ENCODE data around the gene CAMK2D.
"Not testable (repeated sequence)": the region's sequence is repeated elsewhere in the genome, so short reads cannot be mapped to it uniquely, and the experiment has no call there.

Gene CAMK2D

DNA sequence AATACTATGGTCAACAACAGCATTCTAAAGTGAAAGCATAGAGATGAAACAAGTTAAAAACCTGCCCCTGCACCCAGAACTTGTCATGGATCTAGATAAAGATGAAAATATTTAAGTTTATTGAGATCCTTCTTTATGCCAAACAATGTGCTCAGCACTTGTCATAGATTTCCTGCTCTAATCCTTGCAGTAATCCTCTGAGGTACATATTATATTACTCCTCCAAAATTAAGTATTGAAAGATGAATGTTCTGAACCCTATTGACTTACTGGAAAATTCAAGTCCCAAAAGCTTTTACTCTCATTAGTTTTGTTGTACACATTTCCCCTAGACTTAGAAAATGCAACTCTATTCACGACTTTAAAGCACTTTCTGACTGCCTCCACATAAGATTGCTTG lies 35.6 kb downstream of the CAMK2D start:
- H3K9ac ChIP-seq (ENCODE audit: low read depth, low read length): no peak overlapping the region
- no peaks in the 10 kb centered on the region for H3K9me3 ChIP-seq (ENCODE audit: control insufficient read depth, insufficient read depth, low read length)
- H3K36me3 ChIP-seq (ENCODE audit: control insufficient read depth, insufficient read depth, low read length): no peaks in the 10 kb centered on the region
- no peak overlapping the region for H3K4me3 ChIP-seq (ENCODE audit: low read depth, low read length)
- H3K4me1 ChIP-seq (ENCODE audit: control insufficient read depth, insufficient read depth, low read length): no peaks in the 10 kb centered on the region
- no peaks in the 10 kb centered on the region for H3K27me3 ChIP-seq (ENCODE audit: control insufficient read depth, insufficient read depth, low read length)

DNA sequence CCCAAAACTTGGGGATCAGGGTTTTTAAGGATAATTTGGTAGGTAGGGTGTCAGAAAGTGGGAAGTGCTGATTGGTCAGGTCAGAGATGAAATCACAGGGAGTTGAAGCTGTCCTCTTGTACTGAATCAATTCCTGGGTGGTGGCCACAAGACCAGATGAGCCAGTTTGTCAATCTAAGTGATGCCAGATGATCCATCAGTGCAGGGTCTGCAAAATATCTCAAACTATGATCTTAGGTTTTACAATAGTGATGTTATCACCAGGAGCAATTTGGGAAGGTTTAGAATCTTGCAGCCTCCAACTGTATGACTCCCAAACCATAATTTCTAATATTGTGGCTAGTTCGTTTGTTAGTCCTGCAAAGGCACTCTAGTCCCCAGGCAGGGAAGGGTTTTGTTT lies 43.3 kb downstream of the CAMK2D start:
- Histone ChIP-seq H3K36me3 (ENCODE audit: control insufficient read depth, insufficient read depth, low read length) (no peaks in the 10 kb centered on the region), H3K9ac (ENCODE audit: low read depth, low read length) (no peak overlapping the region), H3K4me1 (ENCODE audit: control insufficient read depth, insufficient read depth, low read length) (no peaks in the 10 kb centered on the region), H3K4me3 (ENCODE audit: low read depth, low read length) (no peak overlapping the region), H3K9me3 (ENCODE audit: control insufficient read depth, insufficient read depth, low read length) (no peaks in the 10 kb centered on the region), H3K27me3 (ENCODE audit: control insufficient read depth, insufficient read depth, low read length) (no peaks in the 10 kb centered on the region)

DNA sequence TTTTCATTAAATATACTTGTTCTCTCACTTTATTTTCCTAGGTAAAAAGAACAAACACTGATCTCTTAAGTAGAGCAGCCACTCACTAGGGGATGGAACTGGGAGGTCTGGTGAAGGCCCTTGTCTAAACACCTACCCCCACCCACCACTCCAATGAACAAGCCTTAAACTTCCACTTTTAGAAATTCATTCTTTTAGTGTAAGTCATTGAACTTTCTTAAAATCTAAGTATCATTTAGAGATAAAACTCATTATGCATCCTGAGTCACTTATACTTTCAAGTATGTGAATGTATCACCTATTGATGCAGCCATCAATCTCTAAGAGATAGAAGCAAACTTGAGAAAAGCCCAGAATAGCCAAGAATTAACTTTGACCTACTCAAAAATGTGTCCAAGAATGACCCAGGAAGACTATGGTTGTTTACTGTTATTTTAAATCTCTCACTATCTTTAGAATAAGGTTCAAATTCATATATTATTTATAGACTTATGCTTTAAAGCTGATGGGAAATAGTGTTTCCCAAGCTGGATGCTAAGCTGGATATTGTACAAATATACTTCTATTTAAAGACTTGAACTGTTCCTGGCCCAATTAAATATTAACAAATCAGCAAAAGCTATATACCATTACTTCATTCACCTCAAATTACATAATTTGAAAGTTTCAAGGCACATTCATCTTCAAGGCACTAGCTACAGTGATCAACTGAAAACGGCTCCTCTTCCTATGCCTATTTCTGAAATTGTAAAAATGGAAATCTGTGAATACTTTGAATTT lies 49.5 kb downstream of the CAMK2D start:
- Histone ChIP-seq H3K27me3 (ENCODE audit: control insufficient read depth, insufficient read depth, low read length) (no peaks in the 10 kb centered on the region), H3K36me3 (ENCODE audit: control insufficient read depth, insufficient read depth, low read length) (no peaks in the 10 kb centered on the region), H3K9ac (ENCODE audit: low read depth, low read length) (no peak overlapping the region), H3K9me3 (ENCODE audit: control insufficient read depth, insufficient read depth, low read length) (no peaks in the 10 kb centered on the region), H3K4me3 (ENCODE audit: low read depth, low read length) (no peak overlapping the region), H3K4me1 (ENCODE audit: control insufficient read depth, insufficient read depth, low read length) (no peaks in the 10 kb centered on the region)

DNA sequence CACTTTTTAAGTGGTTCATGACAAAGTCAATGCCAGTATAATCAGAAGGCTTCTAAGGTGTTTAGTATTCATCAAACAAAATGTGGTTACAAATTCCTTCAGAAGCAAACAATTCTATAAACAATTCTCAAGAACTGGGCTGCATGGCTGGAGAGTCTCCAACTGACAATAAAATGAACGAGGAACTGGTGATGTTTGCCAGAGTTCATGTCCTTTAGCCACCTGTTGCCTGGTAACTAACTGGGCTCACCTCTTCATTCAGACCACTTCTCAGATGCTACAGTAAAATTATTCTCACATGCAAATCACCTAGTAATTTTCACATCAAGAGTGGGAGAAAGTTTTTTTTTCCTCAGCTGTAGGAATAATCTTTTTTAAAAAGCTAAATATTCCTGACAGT lies 53.3 kb downstream of the CAMK2D start:
- no peaks in the 10 kb centered on the region for H3K27me3 ChIP-seq (ENCODE audit: control insufficient read depth, insufficient read depth, low read length)
- H3K36me3 ChIP-seq (ENCODE audit: control insufficient read depth, insufficient read depth, low read length): no peaks in the 10 kb centered on the region
- no peaks in the 10 kb centered on the region for H3K4me1 ChIP-seq (ENCODE audit: control insufficient read depth, insufficient read depth, low read length)

DNA sequence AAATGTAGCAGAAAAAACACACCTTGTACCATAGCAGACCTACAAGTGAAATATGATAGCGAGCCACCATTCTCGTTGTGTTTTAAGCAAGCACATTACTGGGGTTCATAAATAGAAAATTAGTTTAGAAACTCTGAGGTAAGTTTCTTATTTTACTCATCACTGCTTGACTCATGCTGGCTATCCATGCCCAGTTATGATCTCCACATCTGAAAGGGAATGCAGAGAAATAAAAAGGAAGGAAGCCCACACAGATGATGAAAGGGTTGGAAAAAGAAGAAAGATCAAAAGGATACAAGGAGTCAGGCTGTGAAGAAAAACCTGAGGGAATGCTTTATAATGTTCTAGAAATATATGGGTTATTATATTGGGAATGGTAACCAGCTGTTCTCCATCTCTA lies 54.5 kb downstream of the CAMK2D start:
- no peaks in the 10 kb centered on the region for H3K4me1 ChIP-seq (ENCODE audit: control insufficient read depth, insufficient read depth, low read length)
- H3K4me3 ChIP-seq (ENCODE audit: low read depth, low read length): no peak overlapping the region
- no peaks in the 10 kb centered on the region for H3K36me3 ChIP-seq (ENCODE audit: control insufficient read depth, insufficient read depth, low read length)
- no peaks in the 10 kb centered on the region for H3K9me3 ChIP-seq (ENCODE audit: control insufficient read depth, insufficient read depth, low read length)
- H3K9ac ChIP-seq (ENCODE audit: low read depth, low read length): no peak overlapping the region
- H3K27me3 ChIP-seq (ENCODE audit: control insufficient read depth, insufficient read depth, low read length): no peaks in the 10 kb centered on the region

More for the DNA sequence above, 53.3 kb downstream of the CAMK2D start:
- no peak overlapping the region for H3K4me3 ChIP-seq (ENCODE audit: low read depth, low read length)
- no peak overlapping the region for H3K9ac ChIP-seq (ENCODE audit: low read depth, low read length)
- no peaks in the 10 kb centered on the region for H3K9me3 ChIP-seq (ENCODE audit: control insufficient read depth, insufficient read depth, low read length)

DNA sequence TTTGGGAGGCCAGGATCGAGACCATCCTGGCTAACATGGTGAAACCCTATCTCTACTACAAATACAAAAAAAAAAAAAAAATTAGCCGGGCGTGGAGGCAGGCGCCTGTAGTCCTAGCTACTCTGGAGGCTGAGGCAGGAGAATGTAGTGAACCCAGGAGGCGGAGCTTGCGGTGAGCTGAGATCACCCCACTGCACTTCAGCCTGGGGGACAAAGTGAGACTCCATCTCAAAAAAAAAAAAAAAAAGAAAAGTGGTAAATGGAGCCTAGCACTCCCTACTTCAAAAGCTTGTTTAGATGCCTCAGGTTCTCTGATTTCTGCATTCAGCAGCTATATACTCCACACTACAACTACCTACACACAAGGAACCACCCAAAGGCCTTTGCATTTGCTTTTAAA lies 56.4 kb downstream of the CAMK2D start:
- not testable (repeated sequence) for H3K9ac ChIP-seq (ENCODE audit: low read depth, low read length); H3K9me3 ChIP-seq (ENCODE audit: control insufficient read depth, insufficient read depth, low read length); H3K27me3 ChIP-seq (ENCODE audit: control insufficient read depth, insufficient read depth, low read length); H3K36me3 ChIP-seq (ENCODE audit: control insufficient read depth, insufficient read depth, low read length); H3K4me1 ChIP-seq (ENCODE audit: control insufficient read depth, insufficient read depth, low read length); H3K4me3 ChIP-seq (ENCODE audit: low read depth, low read length)

DNA sequence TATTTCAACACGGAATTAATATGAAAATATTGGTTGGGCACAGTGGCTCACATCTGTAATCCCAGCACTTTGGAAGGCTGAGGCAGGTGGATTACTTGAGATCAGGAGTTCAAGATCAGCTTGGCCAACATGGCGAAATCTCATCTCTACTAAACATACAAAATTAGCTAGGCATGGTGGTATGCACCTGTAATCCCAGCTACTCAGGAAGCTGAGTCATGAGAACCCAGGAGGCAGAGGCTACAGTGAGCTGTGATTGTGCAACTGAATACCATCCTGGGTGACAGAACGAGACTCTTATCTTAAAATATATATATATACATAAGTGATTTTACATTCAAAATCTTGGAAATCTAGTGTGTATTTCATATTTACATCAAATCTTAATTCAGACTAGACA lies 58.9 kb downstream of the CAMK2D start:
- H3K4me1 ChIP-seq (ENCODE audit: control insufficient read depth, insufficient read depth, low read length); H3K4me3 ChIP-seq (ENCODE audit: low read depth, low read length); H3K9ac ChIP-seq (ENCODE audit: low read depth, low read length); H3K27me3 ChIP-seq (ENCODE audit: control insufficient read depth, insufficient read depth, low read length); H3K36me3 ChIP-seq (ENCODE audit: control insufficient read depth, insufficient read depth, low read length); H3K9me3 ChIP-seq (ENCODE audit: control insufficient read depth, insufficient read depth, low read length): not testable (repeated sequence)

DNA sequence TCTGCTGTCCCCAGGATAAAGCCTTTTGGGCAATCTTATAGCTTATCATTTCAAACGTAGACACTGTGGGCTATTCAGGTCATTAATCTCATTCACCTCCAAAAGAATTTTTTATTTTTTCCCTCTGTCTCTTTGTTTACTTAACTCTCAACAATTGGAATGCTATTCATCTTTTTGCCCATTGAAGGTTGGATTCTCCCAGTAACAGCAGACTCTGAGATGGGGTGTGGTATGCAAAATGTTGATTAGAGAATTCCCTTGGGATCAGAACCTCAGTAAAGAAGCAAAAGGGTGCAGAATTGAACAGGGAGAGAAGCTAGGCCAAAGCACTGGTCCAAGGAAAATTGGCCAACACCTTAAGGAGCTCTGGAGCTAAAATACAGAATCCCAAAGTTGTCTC lies 60.4 kb downstream of the CAMK2D start:
- Histone ChIP-seq H3K4me1 (ENCODE audit: control insufficient read depth, insufficient read depth, low read length) (peaks cover 4% of the 10 kb centered on the region), H3K27me3 (ENCODE audit: control insufficient read depth, insufficient read depth, low read length) (no peaks in the 10 kb centered on the region), H3K9ac (ENCODE audit: low read depth, low read length) (no peak overlapping the region), H3K4me3 (ENCODE audit: low read depth, low read length) (no peak overlapping the region), H3K36me3 (ENCODE audit: control insufficient read depth, insufficient read depth, low read length) (no peaks in the 10 kb centered on the region), H3K9me3 (ENCODE audit: control insufficient read depth, insufficient read depth, low read length) (no peaks in the 10 kb centered on the region)

DNA sequence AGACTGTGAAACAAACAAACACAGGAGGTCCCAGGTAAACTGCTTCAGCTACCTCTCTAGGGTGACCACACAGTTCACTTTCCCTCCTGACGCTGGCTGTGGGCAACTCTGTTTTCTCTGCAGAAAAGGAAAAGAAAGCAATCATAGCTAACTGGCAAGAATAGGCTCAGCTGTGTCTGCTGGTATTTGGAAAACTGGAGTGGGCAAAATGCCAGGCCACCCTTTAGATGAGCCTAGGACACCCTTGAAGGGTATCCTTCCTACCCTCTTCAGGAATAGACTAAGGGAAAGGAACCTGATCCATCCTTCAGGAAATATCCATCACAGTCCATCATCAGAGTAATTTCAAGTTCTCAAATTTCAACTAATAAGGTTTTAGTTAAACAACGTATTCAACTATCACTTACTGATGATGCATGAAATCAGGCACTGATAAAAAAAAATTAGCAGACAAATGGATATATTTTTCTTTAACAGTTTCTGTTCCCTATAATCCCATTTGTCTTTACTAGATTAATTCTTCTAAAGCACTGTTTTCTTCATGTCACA lies 60.9 kb downstream of the CAMK2D start:
- no peaks in the 10 kb centered on the region for H3K36me3 ChIP-seq (ENCODE audit: control insufficient read depth, insufficient read depth, low read length)
- peaks cover 4% of the 10 kb centered on the region for H3K4me1 ChIP-seq (ENCODE audit: control insufficient read depth, insufficient read depth, low read length)
- no peaks in the 10 kb centered on the region for H3K27me3 ChIP-seq (ENCODE audit: control insufficient read depth, insufficient read depth, low read length)
- H3K4me3 ChIP-seq (ENCODE audit: low read depth, low read length): no peak overlapping the region
- H3K9me3 ChIP-seq (ENCODE audit: control insufficient read depth, insufficient read depth, low read length): no peaks in the 10 kb centered on the region
- H3K9ac ChIP-seq (ENCODE audit: low read depth, low read length): no peak overlapping the region

DNA sequence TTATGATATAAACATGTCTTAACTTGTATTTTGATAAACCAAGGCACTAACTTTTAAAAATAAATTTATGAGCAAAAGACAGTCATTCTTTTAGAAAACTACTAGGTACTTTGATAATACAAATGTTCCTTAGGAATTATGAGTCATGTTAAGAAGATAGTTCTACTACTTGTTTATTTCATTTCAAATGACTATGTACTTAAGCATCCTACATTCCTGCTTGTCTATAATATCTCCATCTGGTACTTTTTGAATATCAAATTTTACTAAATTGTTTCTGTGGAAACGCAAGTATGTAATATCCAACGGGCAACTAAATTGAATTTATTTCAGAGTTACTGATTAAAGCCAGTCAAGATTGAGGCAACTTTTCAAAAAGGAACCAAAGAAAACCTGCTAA lies 61.8 kb downstream of the CAMK2D start:
- H3K36me3 ChIP-seq (ENCODE audit: control insufficient read depth, insufficient read depth, low read length): no peaks in the 10 kb centered on the region
- H3K9ac ChIP-seq (ENCODE audit: low read depth, low read length): no peak overlapping the region
- no peaks in the 10 kb centered on the region for H3K27me3 ChIP-seq (ENCODE audit: control insufficient read depth, insufficient read depth, low read length)
- no peaks in the 10 kb centered on the region for H3K9me3 ChIP-seq (ENCODE audit: control insufficient read depth, insufficient read depth, low read length)
- peaks cover 4% of the 10 kb centered on the region for H3K4me1 ChIP-seq (ENCODE audit: control insufficient read depth, insufficient read depth, low read length)
- no peak overlapping the region for H3K4me3 ChIP-seq (ENCODE audit: low read depth, low read length)

DNA sequence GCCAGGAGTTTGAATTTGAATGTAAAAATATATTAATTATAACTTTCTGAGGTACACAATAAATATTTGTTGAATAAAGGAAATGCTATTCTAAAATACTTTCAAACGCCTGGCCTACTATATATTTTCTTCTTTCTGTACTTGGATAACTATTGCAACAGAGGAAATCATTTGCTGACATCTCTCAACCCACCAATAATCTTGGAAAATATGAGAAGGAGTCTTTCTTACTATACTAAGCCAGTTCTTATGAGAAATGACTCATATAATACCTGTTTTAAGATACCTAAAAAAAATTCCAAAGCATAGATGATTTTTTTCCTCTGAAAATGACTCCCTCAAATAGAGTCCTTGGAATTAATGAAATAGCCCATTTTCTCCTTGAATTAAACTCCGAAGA lies 64.1 kb downstream of the CAMK2D start:
- H3K36me3 ChIP-seq (ENCODE audit: control insufficient read depth, insufficient read depth, low read length): no peaks in the 10 kb centered on the region
- H3K4me3 ChIP-seq (ENCODE audit: low read depth, low read length): no peak overlapping the region
- no peaks in the 10 kb centered on the region for H3K9me3 ChIP-seq (ENCODE audit: control insufficient read depth, insufficient read depth, low read length)
- peaks cover 4% of the 10 kb centered on the region for H3K4me1 ChIP-seq (ENCODE audit: control insufficient read depth, insufficient read depth, low read length)
- H3K9ac ChIP-seq (ENCODE audit: low read depth, low read length): no peak overlapping the region
- no peaks in the 10 kb centered on the region for H3K27me3 ChIP-seq (ENCODE audit: control insufficient read depth, insufficient read depth, low read length)

DNA sequence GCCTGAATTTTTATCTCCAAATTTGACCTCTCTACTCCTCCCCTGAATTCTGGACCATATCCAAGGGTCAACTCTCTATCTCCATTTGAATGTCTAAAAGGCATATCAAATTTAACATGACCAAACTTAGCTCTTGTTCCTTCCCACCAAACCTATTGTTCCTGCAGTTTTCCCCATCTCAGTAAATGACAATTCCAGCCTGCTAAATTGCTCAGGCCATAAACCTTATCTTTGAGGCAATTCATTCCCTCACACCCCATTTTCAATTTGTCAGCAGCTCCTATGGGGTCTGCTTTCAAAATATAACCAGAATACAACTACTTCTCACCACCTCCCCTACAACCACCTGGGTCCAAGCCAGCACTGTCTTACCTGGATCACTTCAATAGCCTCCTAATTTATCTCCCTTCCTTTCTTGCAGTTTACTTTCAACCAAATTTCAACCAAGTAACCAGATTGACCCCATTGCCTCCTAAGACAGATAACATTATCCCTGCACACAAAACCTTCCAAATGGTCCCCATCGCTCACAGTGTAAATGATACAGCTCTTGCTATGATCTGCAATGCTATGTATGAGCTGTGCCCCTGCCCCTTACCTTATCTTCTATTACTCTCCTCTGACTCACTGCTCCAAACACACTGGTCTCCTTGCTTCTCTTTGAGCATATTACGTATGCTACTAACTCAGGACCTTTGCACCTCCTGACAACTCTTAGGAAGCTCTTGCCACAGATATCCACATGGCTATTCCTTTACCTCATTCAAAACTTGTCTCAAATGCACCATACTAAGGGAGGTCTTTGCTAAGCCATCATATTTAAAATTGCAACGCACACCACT lies 66.0 kb downstream of the CAMK2D start:
- peaks cover under 1% of the 10 kb centered on the region for H3K4me1 ChIP-seq (ENCODE audit: control insufficient read depth, insufficient read depth, low read length)
- H3K9me3 ChIP-seq (ENCODE audit: control insufficient read depth, insufficient read depth, low read length): no peaks in the 10 kb centered on the region
- no peaks in the 10 kb centered on the region for H3K36me3 ChIP-seq (ENCODE audit: control insufficient read depth, insufficient read depth, low read length)

More for the DNA sequence above, 66.0 kb downstream of the CAMK2D start:
- Histone ChIP-seq H3K27me3 (ENCODE audit: control insufficient read depth, insufficient read depth, low read length) (no peaks in the 10 kb centered on the region), H3K4me3 (ENCODE audit: low read depth, low read length) (no peak overlapping the region), H3K9ac (ENCODE audit: low read depth, low read length) (no peak overlapping the region)

Measured in iPS-15b (cell line).